HepG2 (cell line): Measurements from ENCODE around the gene PLPP3. TPM values are rescaled to one million over a fixed set of nuclear protein-coding genes. Genes with fewer than 3 reads are reported as not detected.

Experiments used
- AHR ChIP-seq: IDR thresholded peaks from 2 replicates; pipeline ENCODE4 v1.6.1; 2018; ENCODE audit warnings: missing genetic modification reagents, missing compliant biosample characterization
- BCL6 ChIP-seq: IDR thresholded peaks from 2 replicates; pipeline ENCODE4 v1.6.1; 2016; ENCODE audit warnings: missing genetic modification reagents, missing compliant biosample characterization
- FOXM1 ChIP-seq: sonication (generic); formaldehyde crosslinking; IDR thresholded peaks from 2 replicates; pipeline ENCODE4 v1.5.0; 2020; ENCODE audit warnings: missing genetic modification reagents
- GABPB1 ChIP-seq: IDR thresholded peaks from 2 replicates; pipeline ENCODE4 v1.6.1; 2016; ENCODE audit warnings: mild to moderate bottlenecking, missing genetic modification reagents, moderate library complexity, missing compliant biosample characterization
- GZF1 ChIP-seq: sonication (generic); formaldehyde crosslinking; IDR thresholded peaks from 2 replicates; pipeline ENCODE4 v1.5.1; 2020; ENCODE audit warnings: mild to moderate bottlenecking, missing genetic modification reagents
- HMG20A ChIP-seq: IDR thresholded peaks from 2 replicates; pipeline ENCODE4 v1.6.1; 2016; ENCODE audit warnings: borderline replicate concordance
- HNF4A ChIP-seq: sonication (generic); formaldehyde crosslinking; IDR thresholded peaks from 2 replicates; pipeline ENCODE4 v1.4.0; 2020; ENCODE audit warnings: missing genetic modification reagents
- KLF15 ChIP-seq: sonication (generic); formaldehyde crosslinking; IDR thresholded peaks from 2 replicates; pipeline ENCODE4 v1.8.1; 2023; ENCODE audit warnings: borderline replicate concordance, mild to moderate bottlenecking, inconsistent platforms, missing genetic modification reagents, mixed read lengths
- MAZ ChIP-seq, 2 experiments: sonication (generic) in 1 of 2; formaldehyde crosslinking in 1 of 2; IDR thresholded peaks; 2 replicates each; pipeline versions ENCODE4 v1.5.0 to v1.6.1; 2012 to 2020; ENCODE audit warnings: low read depth in 2 of 2, mild to moderate bottlenecking in 2 of 2, borderline replicate concordance in 1 of 2, improper control_type of control experiment in 1 of 2, low read length in 1 of 2, missing genetic modification reagents in 1 of 2, moderate library complexity in 1 of 2
- MED13 ChIP-seq: sonication (generic); formaldehyde crosslinking; IDR thresholded peaks from 2 replicates; pipeline ENCODE4 v1.5.0; 2020; ENCODE audit warnings: missing genetic modification reagents
- POGZ ChIP-seq: sonication (generic); formaldehyde crosslinking; IDR thresholded peaks from 2 replicates; pipeline ENCODE4 v1.4.0; 2020; ENCODE audit warnings: mild to moderate bottlenecking, missing genetic modification reagents
- SNAI1 ChIP-seq: sonication (generic); formaldehyde crosslinking; IDR thresholded peaks from 2 replicates; pipeline ENCODE4 v1.5.0; 2020; ENCODE audit warnings: mild to moderate bottlenecking, missing genetic modification reagents, borderline replicate concordance
- SUZ12 ChIP-seq: fragments of 150-350 bp; IDR thresholded peaks from 2 replicates; pipeline ENCODE4 v1.6.1; 2014; ENCODE audit warnings: low read depth, low read length
- THYN1 ChIP-seq: sonication (generic); formaldehyde crosslinking; IDR thresholded peaks from 2 replicates; pipeline ENCODE4 v1.8.1; 2023; ENCODE audit warnings: low read depth, mild to moderate bottlenecking, moderate library complexity, missing genetic modification reagents, borderline replicate concordance
- U2AF2 ChIP-seq: fragments of 200-400 bp; formaldehyde crosslinking; IDR thresholded peaks from 2 replicates; pipeline ENCODE4 v1.6.1; 2017; ENCODE audit warnings: low read depth, mild to moderate bottlenecking, low read length
- ZBTB7A ChIP-seq: sonication (generic); formaldehyde crosslinking; IDR thresholded peaks from 2 replicates; pipeline ENCODE4 v1.8.0; 2022; ENCODE audit warnings: mild to moderate bottlenecking, missing genetic modification reagents
- ZFP36 ChIP-seq: fragments of 150-350 bp; IDR thresholded peaks from 2 replicates; pipeline ENCODE4 v1.6.1; 2018; ENCODE audit warnings: borderline replicate concordance, low read length, low read depth; ENCODE audit not compliant: partially characterized antibody
- ZNF510 ChIP-seq: sonication (generic); formaldehyde crosslinking; IDR thresholded peaks from 2 replicates; pipeline ENCODE4 v1.4.0; 2020; ENCODE audit warnings: low read depth, mild to moderate bottlenecking, missing genetic modification reagents
- polyA plus RNA-seq, 8 experiments: library from polyadenylated mRNA; depleted of rRNA in 3 of 8; stranded (reverse) in 7 of 8; unstranded in 1 of 8; fragments of >200 nt; fragmentation: Illumina TruSeq in 4 of 8; extraction: Trizol in 4 of 8; gene quantifications; 2 replicates each; pipeline versions ENCODE4 v1.2.1 to v1.2.3, GENCODE V29; 2011 to 2016; ENCODE audit warnings: low read depth in 4 of 8, missing spikeins in 1 of 8, mixed read lengths in 1 of 8; ENCODE audit not compliant: insufficient read depth in 1 of 8
- total RNA-seq, 5 experiments: library from RNA; depleted of rRNA; stranded (reverse); fragments of >200 nt; fragmentation: Illumina TruSeq; extraction: Trizol; gene quantifications; 2 replicates each; pipeline ENCODE4 v1.2.3, GENCODE V29; 2016; ENCODE audit warnings: low read depth in 1 of 5
- TF ChIP-seq, protein P1 (sequence below): sonication (generic); formaldehyde crosslinking; IDR thresholded peaks from 2 replicates; pipeline ENCODE4 v1.4.0; 2020; ENCODE audit warnings: missing genetic modification reagents, borderline replicate concordance
- TF ChIP-seq, protein P2 (sequence below): sonication (generic); formaldehyde crosslinking; IDR thresholded peaks from 2 replicates; pipeline ENCODE4 v1.8.0; 2022; ENCODE audit warnings: missing genetic modification reagents, mild to moderate bottlenecking, inconsistent platforms, borderline replicate concordance
- TF ChIP-seq, protein P3 (sequence below): IDR thresholded peaks from 2 replicates; pipeline ENCODE4 v1.6.1; 2016; ENCODE audit warnings: missing compliant biosample characterization, missing genetic modification reagents, borderline replicate concordance
- TF ChIP-seq, protein P4 (sequence below): sonication (generic); formaldehyde crosslinking; IDR thresholded peaks from 2 replicates; pipeline ENCODE4 v1.5.0; 2020; ENCODE audit warnings: missing genetic modification reagents

Gene PLPP3
- total and polyA plus RNA-seq, 2 of the 13 experiments (the other 11 are each of a cell fraction or from before 2014, with no cell fraction given), result 49.7 to 65.8 TPM

DNA sequence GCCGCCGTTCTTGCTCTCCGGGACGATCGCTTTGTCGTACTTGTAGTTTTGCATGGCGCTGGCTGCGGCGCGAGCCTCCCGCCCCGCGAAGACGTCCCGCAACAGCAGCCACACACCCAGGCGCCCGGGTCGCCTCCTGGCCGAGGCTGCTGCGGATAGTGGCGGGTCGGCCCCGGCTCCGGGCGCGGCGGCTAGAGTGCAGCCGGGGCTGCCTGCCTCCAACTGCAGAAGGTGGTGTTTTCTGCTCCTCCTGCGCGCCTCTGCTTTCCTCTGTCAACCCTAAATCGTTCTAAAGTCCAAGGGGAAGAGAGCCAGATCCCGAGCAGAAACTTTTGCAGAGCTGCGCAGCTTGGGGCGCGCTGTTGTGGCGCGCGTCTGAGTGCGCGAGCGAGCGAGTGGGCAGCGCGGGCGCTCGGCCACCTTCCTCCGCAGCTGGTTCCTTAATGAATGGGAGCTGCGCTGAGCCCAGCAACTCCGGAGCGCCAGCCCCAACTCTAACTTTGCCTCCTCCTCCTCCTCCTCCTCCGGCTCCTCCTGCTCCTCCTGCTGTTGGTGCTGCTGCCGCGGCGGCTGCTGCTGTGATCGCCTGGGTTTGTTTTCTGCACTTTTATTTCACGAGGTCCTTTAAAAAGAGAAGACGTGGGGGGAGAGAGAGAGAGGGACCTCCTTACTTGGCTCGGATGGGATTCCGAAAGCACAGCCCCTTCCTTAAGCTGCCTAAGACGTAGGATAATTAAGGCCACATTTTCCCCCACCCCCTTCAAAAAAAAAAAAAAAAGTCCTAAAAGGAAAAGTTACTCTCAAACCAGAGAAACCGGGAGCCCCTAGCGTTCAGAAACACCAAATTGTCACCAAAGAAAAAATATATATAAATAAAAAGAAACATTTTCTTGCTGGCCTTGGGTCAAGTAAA, at the start of gene PLPP3 (continued):
- TF ChIP-seq ZBTB7A (CRISPR knock-in tag), result no peak
- no peak for TF ChIP-seq FOXM1 (CRISPR knock-in tag)
- no peak; the same call in 1 of the 2 replicates for TF ChIP-seq HNF4A (CRISPR knock-in tag)
- TF ChIP-seq POGZ (CRISPR knock-in tag), result peak; percentile 48; the same call in 1 of the 2 replicates
- TF ChIP-seq SNAI1 (CRISPR knock-in tag), result no peak
- TF ChIP-seq, protein P1, sequence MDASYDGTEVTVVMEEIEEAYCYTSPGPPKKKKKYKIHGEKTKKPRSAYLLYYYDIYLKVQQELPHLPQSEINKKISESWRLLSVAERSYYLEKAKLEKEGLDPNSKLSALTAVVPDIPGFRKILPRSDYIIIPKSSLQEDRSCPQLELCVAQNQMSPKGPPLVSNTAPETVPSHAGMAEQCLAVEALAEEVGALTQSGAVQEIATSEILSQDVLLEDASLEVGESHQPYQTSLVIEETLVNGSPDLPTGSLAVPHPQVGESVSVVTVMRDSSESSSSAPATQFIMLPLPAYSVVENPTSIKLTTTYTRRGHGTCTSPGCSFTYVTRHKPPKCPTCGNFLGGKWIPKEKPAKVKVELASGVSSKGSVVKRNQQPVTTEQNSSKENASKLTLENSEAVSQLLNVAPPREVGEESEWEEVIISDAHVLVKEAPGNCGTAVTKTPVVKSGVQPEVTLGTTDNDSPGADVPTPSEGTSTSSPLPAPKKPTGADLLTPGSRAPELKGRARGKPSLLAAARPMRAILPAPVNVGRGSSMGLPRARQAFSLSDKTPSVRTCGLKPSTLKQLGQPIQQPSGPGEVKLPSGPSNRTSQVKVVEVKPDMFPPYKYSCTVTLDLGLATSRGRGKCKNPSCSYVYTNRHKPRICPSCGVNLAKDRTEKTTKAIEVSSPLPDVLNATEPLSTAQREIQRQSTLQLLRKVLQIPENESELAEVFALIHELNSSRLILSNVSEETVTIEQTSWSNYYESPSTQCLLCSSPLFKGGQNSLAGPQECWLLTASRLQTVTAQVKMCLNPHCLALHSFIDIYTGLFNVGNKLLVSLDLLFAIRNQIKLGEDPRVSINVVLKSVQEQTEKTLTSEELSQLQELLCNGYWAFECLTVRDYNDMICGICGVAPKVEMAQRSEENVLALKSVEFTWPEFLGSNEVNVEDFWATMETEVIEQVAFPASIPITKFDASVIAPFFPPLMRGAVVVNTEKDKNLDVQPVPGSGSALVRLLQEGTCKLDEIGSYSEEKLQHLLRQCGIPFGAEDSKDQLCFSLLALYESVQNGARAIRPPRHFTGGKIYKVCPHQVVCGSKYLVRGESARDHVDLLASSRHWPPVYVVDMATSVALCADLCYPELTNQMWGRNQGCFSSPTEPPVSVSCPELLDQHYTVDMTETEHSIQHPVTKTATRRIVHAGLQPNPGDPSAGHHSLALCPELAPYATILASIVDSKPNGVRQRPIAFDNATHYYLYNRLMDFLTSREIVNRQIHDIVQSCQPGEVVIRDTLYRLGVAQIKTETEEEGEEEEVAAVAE (CRISPR knock-in tag), result peak; percentile 26; the same call in 1 of the 2 replicates
- no peak for TF ChIP-seq THYN1 (CRISPR knock-in tag)
- no peak for TF ChIP-seq MED13 (CRISPR knock-in tag)
- no peak for TF ChIP-seq U2AF2
- no peak for TF ChIP-seq ZNF510 (CRISPR knock-in tag)
- TF ChIP-seq MAZ (IDR thresholded peaks at IDR 0.05; ENCODE audit: borderline replicate concordance, low read depth, low read length), result 0 out of 2 replicates have a peak, but pooled peaks have one; percentile 41
- no peak for TF ChIP-seq MAZ (CRISPR knock-in tag; IDR thresholded peaks at IDR 0.05; ENCODE audit: low read depth)
- TF ChIP-seq HMG20A (CRISPR knock-in tag), result no peak
- no peak for TF ChIP-seq BCL6 (CRISPR knock-in tag)
- TF ChIP-seq GABPB1 (CRISPR knock-in tag), result peak; percentile 59; the same call in 1 of the 2 replicates
- TF ChIP-seq ZFP36, result no peak
- no peak; the same call in 1 of the 2 replicates for TF ChIP-seq AHR (CRISPR knock-in tag)
- TF ChIP-seq, protein P2, sequence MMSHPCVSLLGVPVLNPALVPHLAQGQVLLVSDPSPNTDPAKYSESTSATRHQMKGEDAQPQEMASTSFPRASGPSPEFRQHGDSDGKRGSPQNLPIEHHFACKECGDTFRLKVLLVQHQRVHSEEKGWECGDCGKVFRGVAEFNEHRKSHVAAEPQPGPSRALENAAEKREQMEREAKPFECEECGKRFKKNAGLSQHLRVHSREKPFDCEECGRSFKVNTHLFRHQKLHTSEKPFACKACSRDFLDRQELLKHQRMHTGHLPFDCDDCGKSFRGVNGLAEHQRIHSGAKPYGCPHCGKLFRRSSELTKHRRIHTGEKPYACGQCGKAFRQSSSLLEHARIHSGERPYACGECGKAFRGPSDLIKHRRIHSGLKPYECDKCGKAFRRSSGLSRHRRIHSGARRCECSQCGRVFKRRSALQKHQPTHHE (CRISPR knock-in tag), result no peak
- TF ChIP-seq, protein P3, sequence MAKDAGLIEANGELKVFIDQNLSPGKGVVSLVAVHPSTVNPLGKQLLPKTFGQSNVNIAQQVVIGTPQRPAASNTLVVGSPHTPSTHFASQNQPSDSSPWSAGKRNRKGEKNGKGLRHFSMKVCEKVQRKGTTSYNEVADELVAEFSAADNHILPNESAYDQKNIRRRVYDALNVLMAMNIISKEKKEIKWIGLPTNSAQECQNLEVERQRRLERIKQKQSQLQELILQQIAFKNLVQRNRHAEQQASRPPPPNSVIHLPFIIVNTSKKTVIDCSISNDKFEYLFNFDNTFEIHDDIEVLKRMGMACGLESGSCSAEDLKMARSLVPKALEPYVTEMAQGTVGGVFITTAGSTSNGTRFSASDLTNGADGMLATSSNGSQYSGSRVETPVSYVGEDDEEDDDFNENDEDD, result no peak
- TF ChIP-seq KLF15 (CRISPR knock-in tag), result no peak
- TF ChIP-seq, protein P4, sequence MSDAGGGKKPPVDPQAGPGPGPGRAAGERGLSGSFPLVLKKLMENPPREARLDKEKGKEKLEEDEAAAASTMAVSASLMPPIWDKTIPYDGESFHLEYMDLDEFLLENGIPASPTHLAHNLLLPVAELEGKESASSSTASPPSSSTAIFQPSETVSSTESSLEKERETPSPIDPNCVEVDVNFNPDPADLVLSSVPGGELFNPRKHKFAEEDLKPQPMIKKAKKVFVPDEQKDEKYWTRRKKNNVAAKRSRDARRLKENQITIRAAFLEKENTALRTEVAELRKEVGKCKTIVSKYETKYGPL, result no peak
- no peak for TF ChIP-seq GZF1
- no peak for TF ChIP-seq SUZ12
